K562 (cell line): Measurements from ENCODE around the gene AIRE. TPM values are rescaled to one million over a fixed set of nuclear protein-coding genes. Genes with fewer than 3 reads are reported as not detected.
A peak's percentile ranks its signal among the peaks of the same experiment; 100 is the strongest.

Experiments
- ATAC-seq: fragments of 200-7000 bp; cut with Tn5 transposase; 3 replicates; pipeline ENCODE4 v1.9.1; 2020; ENCODE audit warnings: moderate library complexity
- BruUV-seq: library from RNA; stranded (reverse); fragments of 400-500 nt; replicated peaks from 2 replicates; lab custom pipeline; 2021; lab: Mats Ljungman, UMichigan
- CTCF ChIA-PET: fragments of 300-600 bp; formaldehyde crosslinking; extraction: SDS; loops from one replicate; lab custom pipeline; 2021; ENCODE audit warnings: low intra/inter-chr PET ratio; lab: Yijun Ruan, JAX
- POLR2A ChIA-PET: fragments of 300-600, 350-650 bp; sonication (Branson Sonifier 250); formaldehyde crosslinking; extraction: SDS; loops from one replicate; lab custom pipeline; 2021; ENCODE audit warnings: antibody characterized with exemption, inconsistent platforms; lab: Yijun Ruan, JAX
- DNase-seq, 4 experiments: peaks; one replicate each; pipeline versions ENCODE4 v3.0.0 to v3.0.0-alpha.2; 2011 to 2018; ENCODE audit warnings: low spot score in 3 of 4, mixed read lengths in 3 of 4; ENCODE audit errors: extremely low read depth in 1 of 4
- FAIRE-seq: peaks from 2 replicates; lab custom pipeline; 2011; peaks lifted over from hg19 to GRCh38; lab: Jason Lieb, UNC
- H2AFZ ChIP-seq: 2 replicates; pipeline ENCODE4 v1.6.0; 2011; ENCODE audit warnings: low read depth, low read length, control low read depth, inconsistent platforms
- H3K27ac ChIP-seq: fragments of 200-600 bp; 3 replicates; pipeline ENCODE4 v1.8.0; 2011; ENCODE audit warnings: low read depth, mild to moderate bottlenecking, control low read depth, inconsistent platforms, low read length, moderate library complexity, mixed read lengths; ENCODE audit errors: extremely low read depth
- H3K27me3 ChIP-seq, 2 experiments: fragments of 300-600 bp in 1 of 2; 2 replicates in 1 of 2; 3 replicates in 1 of 2; pipeline versions ENCODE4 v1.6.0 to v1.8.0; 2011; ENCODE audit warnings: inconsistent platforms in 2 of 2, low read length in 2 of 2, mild to moderate bottlenecking in 1 of 2, mixed read lengths in 1 of 2, moderate library complexity in 1 of 2; ENCODE audit not compliant: control insufficient read depth in 2 of 2, insufficient read depth in 2 of 2
- H3K36me3 ChIP-seq: fragments of 300-600 bp; 3 replicates; pipeline ENCODE4 v1.8.0; 2011; ENCODE audit warnings: mild to moderate bottlenecking, low read length, inconsistent platforms; ENCODE audit not compliant: control insufficient read depth, insufficient read depth
- H3K4me1 ChIP-seq, 2 experiments: fragments of 200-600 bp in 1 of 2; replicated peaks in 1 of 2; 2 replicates in 1 of 2; 3 replicates in 1 of 2; pipeline versions ENCODE4 v1.5.1 to v1.8.0; 2011; ENCODE audit warnings: inconsistent platforms in 2 of 2, low read length in 2 of 2, mild to moderate bottlenecking in 1 of 2, mixed read lengths in 1 of 2, moderate library complexity in 1 of 2; ENCODE audit not compliant: control insufficient read depth in 2 of 2, insufficient read depth in 2 of 2
- H3K4me2 ChIP-seq: 2 replicates; pipeline ENCODE4 v1.6.1; 2011; ENCODE audit warnings: low read length, control low read depth, inconsistent platforms, mixed read lengths; ENCODE audit not compliant: insufficient read depth
- H3K4me3 ChIP-seq: fragments of 200-600 bp; sonication (generic), shearing (Covaris generic); 2 replicates; pipeline ENCODE4 v1.5.1; 2016; ENCODE audit warnings: control low read depth, inconsistent platforms
- H3K79me2 ChIP-seq: fragments of 200-600 bp; 3 replicates; pipeline ENCODE4 v1.8.0; 2011; ENCODE audit warnings: low read length, inconsistent platforms; ENCODE audit not compliant: control insufficient read depth, insufficient read depth
- H3K9ac ChIP-seq, 2 experiments: 2 replicates each; pipeline versions ENCODE4 v1.6.0 to v1.6.1; 2011; ENCODE audit warnings: low read depth in 2 of 2, low read length in 2 of 2, control low read depth in 1 of 2, inconsistent platforms in 1 of 2, mild to moderate bottlenecking in 1 of 2, mixed read lengths in 1 of 2; ENCODE audit not compliant: insufficient read depth in 1 of 2
- H3K9me1 ChIP-seq: one replicate; pipeline ENCODE4 v1.6.0; 2011; ENCODE audit warnings: inconsistent platforms, mild to moderate bottlenecking, low read length, moderate library complexity; ENCODE audit not compliant: control insufficient read depth, insufficient read depth
- H3K9me3 ChIP-seq: replicated peaks from 2 replicates; pipeline ENCODE4 v1.5.1; 2011; ENCODE audit warnings: low read depth, low read length, inconsistent platforms; ENCODE audit not compliant: control insufficient read depth, insufficient read depth
- H4K20me1 ChIP-seq: replicated peaks from 2 replicates; pipeline ENCODE4 v1.6.1; 2011; ENCODE audit warnings: low read length, inconsistent platforms, mixed read lengths; ENCODE audit not compliant: control insufficient read depth, insufficient read depth
- CBX8 ChIP-seq: fragments of 200-600 bp; sonication (generic); IDR thresholded peaks from 2 replicates; pipeline ENCODE4 v1.6.1; 2012; ENCODE audit warnings: borderline replicate concordance, mixed run types, low read depth, mild to moderate bottlenecking, moderate library complexity, mixed read lengths, low read length, control low read depth, inconsistent platforms; ENCODE audit not compliant: poor library complexity, severe bottlenecking; ENCODE audit errors: extremely low read depth
- HNRNPUL1 ChIP-seq: fragments of 200-400 bp; formaldehyde crosslinking; IDR thresholded peaks from 2 replicates; pipeline ENCODE4 v1.6.1; 2017; ENCODE audit warnings: low read length
- ZBTB7A ChIP-seq: IDR thresholded peaks from 2 replicates; pipeline ENCODE4 v1.6.1; 2011; ENCODE audit warnings: low read depth, mild to moderate bottlenecking, low read length, moderate library complexity, borderline replicate concordance; ENCODE audit not compliant: control insufficient read depth
- WGBS: fragments of 100-300 bp; shearing (Covaris generic); methylation state at CpG from one replicate; pipeline ENCODE4 v1.1.6; 2016; ENCODE audit warnings: low coverage, mixed read lengths; ENCODE audit not compliant: insufficient coverage; ENCODE audit errors: missing lambda C conversion rate; 5-methylcytosine and 5-hydroxymethylcytosine counted together
- in situ Hi-C: fragments of 300-500 bp; cut with MboI; formaldehyde crosslinking; loops from 4 replicates; pipeline ENCODE4 v1.15.0; 2018; ENCODE audit warnings: inconsistent platforms, mixed read lengths
- intact Hi-C: fragments of 100-400 bp; cut with micrococcal nuclease; formaldehyde crosslinking; loops from 2 replicates; pipeline ENCODE4 v1.14.2; 2022
- polyA plus RNA-seq, 8 experiments: library from polyadenylated mRNA; depleted of rRNA in 4 of 8; stranded (reverse) in 5 of 8; unstranded in 3 of 8; fragments of >200 nt; fragmentation: Nextera tagmentation in 2 of 8; fragmentation: Illumina TruSeq in 1 of 8; extraction: Ambion mirVana in 2 of 8; extraction: Trizol in 1 of 8; gene quantifications; 2 replicates each; pipeline versions ENCODE4 v1.2.1 to v1.2.3, GENCODE V29; 2011 to 2014; ENCODE audit warnings: inconsistent platforms in 1 of 8, missing spikeins in 1 of 8
- total RNA-seq, 7 experiments: library from RNA; depleted of rRNA in 6 of 7; stranded (reverse); fragments of >200 nt in 6 of 7; fragmentation: Illumina TruSeq in 2 of 7; extraction: Trizol in 2 of 7; gene quantifications; 2 replicates each; pipeline versions ENCODE4 v1.2.1 to v1.2.3, GENCODE V29; 2011 to 2021; ENCODE audit warnings: low replicate concordance in 1 of 7
- TF ChIP-seq, protein P1 (sequence below): sonication (generic); formaldehyde crosslinking; IDR thresholded peaks from 2 replicates; pipeline ENCODE4 v1.8.1; 2023; ENCODE audit warnings: mild to moderate bottlenecking, missing genetic modification reagents

Gene AIRE
- total and polyA plus RNA-seq, 9 of the 15 experiments (the other 6 are each of a cell fraction or from before 2014, with no cell fraction given), result 0.01 TPM; not detected in 8

DNA sequence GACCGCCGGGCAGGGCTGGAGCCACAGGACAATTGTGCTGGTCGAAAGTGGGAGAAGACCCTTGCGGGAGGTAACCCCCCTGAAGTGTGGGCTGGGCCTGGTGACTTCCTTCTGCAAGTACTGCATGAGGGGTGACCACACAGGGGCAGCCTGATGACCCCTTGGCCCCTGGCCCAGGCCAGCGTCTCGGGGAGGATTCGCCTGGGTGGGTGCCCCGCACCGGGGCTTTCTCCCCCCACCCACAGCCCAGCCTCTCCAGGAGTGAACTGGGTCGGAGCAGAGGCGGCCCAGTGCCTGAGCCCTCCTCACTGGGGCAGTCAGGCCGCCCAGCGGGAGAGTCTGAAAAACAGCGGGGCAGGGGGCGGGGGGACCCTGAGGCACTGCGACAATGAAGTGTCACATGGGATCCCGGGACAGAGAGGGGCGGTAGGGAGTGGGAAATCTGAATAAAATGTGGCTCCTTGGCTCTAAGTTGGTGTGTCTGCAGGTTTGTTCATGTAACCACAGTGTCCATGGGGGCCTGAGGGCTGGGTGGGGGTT is 22.4 kb upstream of the AIRE start:
- no TSS peak for BruUV-seq

More for the DNA sequence above, 22.4 kb upstream of the AIRE start:
- DNase-seq (no peak), ATAC-seq (no peak; the same call in 2 of the 3 replicates), FAIRE-seq (no peak)
- no peak overlapping the region for H3K4me2 ChIP-seq
- H2AFZ ChIP-seq, result no peak overlapping the region
- TF ChIP-seq CBX8, result no peak
- no peak for TF ChIP-seq HNRNPUL1
- TF ChIP-seq ZBTB7A, result peak; percentile 11; the same call in 1 of the 2 replicates
- TF ChIP-seq, protein P1, sequence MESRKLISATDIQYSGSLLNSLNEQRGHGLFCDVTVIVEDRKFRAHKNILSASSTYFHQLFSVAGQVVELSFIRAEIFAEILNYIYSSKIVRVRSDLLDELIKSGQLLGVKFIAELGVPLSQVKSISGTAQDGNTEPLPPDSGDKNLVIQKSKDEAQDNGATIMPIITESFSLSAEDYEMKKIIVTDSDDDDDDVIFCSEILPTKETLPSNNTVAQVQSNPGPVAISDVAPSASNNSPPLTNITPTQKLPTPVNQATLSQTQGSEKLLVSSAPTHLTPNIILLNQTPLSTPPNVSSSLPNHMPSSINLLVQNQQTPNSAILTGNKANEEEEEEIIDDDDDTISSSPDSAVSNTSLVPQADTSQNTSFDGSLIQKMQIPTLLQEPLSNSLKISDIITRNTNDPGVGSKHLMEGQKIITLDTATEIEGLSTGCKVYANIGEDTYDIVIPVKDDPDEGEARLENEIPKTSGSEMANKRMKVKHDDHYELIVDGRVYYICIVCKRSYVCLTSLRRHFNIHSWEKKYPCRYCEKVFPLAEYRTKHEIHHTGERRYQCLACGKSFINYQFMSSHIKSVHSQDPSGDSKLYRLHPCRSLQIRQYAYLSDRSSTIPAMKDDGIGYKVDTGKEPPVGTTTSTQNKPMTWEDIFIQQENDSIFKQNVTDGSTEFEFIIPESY, result peak; percentile 21; the same call in 1 of the 2 replicates
- no peaks in the 10 kb centered on the region for H3K9me3 ChIP-seq
- POLR2A ChIA-PET, result interaction anchor here (1.3 kb wide), 1 partner anchor 10 kb away, joined by 4 read pairs; no protein-coding TSS in a partner anchor
- H3K36me3 ChIP-seq, result no peaks in the 10 kb centered on the region
- 0 out of 4 replicates have a peak overlapping the region, but pooled peaks of 1 of the 2 experiments have one; percentile 36 for H3K9ac ChIP-seq
- peaks cover 0 to 25% of the 10 kb centered on the region in 2 experiments; a peak in 2 of 5 replicates for H3K4me1 ChIP-seq
- intact Hi-C loops (no loop called here), in situ Hi-C loops (no loop called here)
- WGBS, result 15% methylated on average over 14 of the region's 18 CpGs
- H3K27ac ChIP-seq, result no peak overlapping the region
- CTCF ChIA-PET, result no interaction called here
- H3K4me3 ChIP-seq, result no peak overlapping the region
- peaks cover 15 to 45% of the 10 kb centered on the region in 2 experiments for H3K27me3 ChIP-seq
- peaks cover 10% of the 10 kb centered on the region for H4K20me1 ChIP-seq
- no peaks in the 10 kb centered on the region for H3K9me1 ChIP-seq
- H3K79me2 ChIP-seq, result no peaks in the 10 kb centered on the region
